GM18526 (cell line): ENCODE data around the gene TBC1D24.

Experiments used
- POLR2A ChIP-seq: IDR thresholded peaks from 3 replicates; pipeline ENCODE4 v1.6.1; 2011; ENCODE audit not compliant: insufficient read length; ENCODE audit errors: extremely low read depth

The TBC1D24 gene

DNA sequence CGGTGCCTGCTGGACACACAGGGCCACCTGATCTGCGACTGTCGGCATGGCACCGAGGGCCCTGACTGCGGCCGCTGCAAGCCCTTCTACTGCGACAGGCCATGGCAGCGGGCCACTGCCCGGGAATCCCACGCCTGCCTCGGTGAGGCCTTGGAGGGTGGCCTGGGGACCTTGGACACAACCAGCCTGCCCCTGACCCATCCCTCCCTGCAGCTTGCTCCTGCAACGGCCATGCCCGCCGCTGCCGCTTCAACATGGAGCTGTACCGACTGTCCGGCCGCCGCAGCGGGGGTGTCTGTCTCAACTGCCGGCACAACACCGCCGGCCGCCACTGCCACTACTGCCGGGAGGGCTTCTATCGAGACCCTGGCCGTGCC, 2.5 kb upstream of the TBC1D24 start:
- TF ChIP-seq POLR2A: no peak

DNA sequence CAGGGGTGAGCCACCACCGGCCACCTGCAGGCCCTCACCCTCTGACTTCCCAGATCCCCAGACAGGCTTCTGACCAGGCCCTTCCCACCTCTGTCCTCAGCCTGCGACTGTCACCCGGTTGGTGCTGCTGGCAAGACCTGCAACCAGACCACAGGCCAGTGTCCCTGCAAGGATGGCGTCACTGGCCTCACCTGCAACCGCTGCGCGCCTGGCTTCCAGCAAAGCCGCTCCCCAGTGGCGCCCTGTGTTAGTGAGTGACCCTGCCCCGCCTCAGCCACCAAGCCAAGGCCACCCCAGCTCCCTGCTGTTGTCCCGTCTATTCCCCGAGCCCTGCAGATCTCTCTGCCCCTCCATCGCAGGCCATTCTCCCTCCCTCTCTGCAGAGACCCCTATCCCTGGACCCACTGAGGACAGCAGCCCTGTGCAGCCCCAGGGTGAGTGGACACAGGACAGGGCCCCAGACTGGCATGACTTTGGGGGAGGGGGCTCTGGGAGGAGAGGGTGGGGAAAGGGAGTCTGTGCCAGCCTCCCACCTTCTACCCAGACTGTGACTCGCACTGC, 2.0 kb upstream of the TBC1D24 start:
- no peak for TF ChIP-seq POLR2A

DNA sequence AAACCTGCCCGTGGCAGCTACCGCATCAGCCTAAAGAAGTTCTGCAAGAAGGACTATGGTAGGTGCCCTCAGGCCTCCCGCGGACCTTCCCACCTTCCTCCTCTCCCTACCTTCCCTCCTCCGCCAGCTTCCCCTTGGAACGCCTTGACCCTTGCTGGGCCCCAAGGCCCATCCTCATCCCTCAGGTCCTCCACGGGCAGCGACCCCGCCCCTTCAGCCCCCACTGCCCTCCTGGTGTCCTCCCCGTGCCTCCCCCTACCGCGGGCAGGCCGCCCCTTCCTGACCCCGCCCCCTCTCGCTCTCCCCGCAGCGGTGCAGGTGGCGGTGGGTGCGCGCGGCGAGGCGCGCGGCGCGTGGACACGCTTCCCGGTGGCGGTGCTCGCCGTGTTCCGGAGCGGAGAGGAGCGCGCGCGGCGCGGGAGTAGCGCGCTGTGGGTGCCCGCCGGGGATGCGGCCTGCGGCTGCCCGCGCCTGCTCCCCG, 1.4 kb upstream of the TBC1D24 start:
- no peak for TF ChIP-seq POLR2A

DNA sequence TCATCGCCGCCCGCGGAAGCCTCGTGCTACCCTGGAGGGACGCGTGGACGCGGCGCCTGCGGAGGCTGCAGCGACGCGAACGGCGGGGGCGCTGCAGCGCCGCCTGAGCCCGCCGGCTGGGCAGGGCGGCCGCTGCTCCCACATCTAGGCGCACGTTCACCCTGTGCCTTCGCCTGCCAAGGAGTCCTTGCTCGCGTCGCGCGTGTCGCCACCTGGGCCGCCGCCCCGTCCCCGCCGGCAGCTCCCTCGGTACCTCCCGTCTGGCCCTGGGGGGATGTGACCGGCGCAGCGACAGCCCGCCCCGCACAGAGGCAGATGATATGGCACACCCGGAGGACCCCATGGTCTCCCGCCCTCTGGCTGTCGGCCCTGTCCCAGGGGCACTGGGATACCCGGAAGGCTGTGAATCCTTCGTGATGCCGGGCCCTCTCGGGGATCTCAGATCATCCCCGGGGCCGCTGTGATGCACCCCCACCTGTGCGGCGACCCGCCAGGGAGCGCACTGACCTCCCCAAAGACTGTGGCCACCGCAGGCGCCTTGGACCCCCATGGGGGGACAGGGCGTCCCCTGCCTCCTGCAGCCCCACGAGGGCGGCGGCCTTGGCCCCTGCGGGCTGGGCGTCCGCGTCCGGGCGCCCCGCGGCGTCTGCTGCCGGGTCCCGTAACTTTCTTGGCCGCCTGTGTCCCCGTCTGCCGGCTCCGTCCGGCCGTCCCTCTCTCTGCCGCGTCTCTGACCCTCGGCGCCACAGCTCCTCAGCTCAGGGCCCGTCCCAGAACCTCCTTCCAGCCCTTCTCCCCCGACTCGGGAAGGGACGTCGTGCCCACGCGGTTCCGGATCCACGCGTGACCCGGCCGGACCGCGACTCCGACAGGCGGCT, 689 bp upstream of the TBC1D24 start:
- TF ChIP-seq POLR2A: peak; percentile 40

DNA sequence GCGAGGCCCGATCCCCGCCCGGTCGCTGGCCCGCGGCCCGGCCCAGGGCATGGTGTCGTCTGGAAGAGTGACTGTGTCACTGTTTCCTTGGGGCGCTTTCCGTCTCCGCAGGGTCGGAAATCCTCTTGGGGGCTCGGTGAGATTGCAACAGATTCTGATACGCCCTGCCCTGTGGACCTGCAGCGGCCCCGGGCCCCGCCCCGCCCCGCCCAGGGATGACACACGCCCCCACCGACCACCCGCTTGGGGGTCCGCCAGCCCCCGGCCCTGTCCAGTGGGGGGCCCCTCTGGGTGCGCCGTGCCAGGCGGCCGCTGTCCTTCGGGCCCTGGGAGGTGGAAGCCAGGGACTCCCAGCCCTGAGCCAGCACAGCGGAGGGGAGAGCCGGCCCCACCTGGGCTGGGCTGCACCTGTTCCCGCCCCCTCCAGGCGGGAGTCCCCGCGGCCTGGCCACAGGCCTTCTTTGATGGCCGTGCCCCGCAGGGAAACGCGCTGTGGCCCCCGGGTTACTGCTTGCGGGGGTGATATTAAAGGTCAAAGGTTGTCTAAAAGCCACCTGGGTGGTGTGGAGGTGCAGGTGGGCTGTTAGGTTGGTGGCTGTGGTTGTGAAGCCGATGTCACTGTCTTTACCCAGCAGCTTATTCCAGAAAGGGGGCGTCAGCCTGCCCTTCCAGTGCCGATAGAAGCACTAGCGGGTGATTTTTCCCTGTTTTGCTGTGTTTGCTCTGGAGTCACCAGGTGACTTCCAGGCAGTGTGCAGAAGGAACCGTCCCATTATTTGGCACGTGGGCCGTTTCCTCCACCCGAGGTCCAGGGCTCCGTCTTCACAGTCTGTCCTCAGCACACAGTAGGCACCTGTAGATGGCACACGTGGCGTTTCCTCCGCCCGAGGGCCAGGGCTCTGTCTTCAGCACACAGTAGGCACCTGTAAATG, 752 bp downstream of the TBC1D24 start:
- no peak for TF ChIP-seq POLR2A

DNA sequence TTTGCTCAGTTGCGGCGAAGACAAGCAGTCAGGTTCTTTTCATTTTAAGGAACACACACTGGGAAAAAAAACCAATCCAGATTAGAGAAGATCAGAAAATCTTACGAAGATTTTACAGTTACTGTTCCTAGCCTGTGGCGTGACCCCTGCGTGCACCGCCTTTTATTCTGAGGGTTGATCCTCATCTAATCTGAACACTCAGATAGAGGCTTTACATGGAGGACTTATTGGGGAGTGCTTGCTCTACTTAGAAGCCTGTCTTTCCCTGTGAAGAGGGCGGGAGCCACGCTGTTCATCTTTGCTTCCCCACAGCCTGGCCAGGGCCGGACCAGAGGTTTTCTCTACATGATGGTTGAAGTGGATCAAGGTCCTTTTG, 1.4 kb downstream of the TBC1D24 start:
- no peak for TF ChIP-seq POLR2A

DNA sequence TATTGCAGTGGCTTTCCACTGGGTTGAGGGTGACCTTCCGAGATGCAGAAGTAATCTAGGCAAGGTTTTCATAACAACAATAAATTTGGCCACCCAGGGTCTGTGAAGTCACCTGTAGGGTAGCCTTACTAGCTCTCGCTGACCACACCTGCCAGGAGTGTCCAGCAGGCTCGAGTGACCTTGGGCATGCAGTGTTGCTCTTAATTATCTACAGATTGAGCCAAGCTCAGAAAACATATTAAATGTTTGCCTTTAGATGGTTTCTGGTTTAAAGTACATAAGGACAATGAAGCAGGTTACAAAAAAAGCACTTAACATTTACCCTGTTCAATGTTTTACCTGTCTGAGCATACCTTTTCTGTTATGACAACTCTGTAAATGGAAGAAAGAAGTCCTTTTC, 1.8 kb downstream of the TBC1D24 start:
- no peak for TF ChIP-seq POLR2A

DNA sequence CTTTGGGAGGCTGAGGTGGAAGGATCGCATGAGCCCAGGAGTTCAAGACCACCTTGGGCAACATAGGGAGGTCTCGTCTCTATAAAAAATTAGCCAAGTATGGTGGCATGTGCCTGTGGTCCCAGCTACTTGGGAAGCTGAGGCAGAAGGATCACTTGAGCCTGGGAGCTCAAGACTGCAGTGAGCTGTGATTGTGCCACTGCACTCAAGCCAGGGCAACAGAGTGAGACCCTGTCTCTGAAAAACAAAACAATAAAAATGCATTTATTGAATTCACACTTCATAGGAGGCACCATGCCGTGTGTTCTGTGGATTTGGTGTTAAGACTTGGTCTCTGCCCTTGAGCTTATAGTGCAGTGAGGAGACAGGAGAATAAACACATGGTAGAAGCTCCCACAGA, 2.4 kb downstream of the TBC1D24 start:
- TF ChIP-seq POLR2A: no peak

DNA sequence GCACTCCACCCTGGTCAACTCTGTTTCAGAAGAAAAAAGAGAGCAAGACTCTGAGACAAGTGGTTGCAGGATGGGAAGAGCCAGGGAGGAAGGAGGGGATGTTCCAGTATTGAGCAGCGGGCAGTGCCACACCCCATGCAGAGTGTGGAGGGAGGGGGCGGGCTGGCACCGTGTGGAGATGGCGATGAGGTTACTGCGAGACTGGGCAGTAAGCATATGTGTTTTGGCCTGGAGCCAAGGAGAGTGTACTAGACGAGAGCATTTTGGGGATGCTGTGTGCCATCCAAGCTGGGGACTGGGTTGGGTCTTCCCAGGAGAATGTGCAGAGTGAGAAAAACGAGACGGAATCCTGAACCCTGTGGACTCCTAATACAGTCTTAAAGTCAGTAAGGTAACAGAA, 3.4 kb downstream of the TBC1D24 start:
- no peak for TF ChIP-seq POLR2A

DNA sequence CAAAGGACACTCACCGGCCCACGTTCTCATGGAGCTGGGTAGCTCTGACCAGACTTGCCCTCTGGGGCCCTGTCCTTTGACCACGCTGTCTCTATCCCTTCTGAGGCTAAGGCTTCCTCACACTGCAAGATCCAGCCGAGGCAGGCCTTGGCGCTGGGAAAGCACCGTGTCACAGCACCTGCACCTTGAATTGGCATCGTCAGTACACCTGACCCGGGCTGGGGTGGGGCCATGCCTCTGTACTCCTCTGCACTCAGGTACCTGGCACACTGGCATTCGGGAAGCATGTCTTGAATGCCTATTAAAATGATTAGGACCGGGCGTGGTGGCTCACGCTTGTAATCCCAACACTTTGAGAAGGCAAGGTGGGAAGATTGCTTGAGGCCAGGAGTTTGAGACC, 6.0 kb downstream of the TBC1D24 start:
- TF ChIP-seq POLR2A: no peak

DNA sequence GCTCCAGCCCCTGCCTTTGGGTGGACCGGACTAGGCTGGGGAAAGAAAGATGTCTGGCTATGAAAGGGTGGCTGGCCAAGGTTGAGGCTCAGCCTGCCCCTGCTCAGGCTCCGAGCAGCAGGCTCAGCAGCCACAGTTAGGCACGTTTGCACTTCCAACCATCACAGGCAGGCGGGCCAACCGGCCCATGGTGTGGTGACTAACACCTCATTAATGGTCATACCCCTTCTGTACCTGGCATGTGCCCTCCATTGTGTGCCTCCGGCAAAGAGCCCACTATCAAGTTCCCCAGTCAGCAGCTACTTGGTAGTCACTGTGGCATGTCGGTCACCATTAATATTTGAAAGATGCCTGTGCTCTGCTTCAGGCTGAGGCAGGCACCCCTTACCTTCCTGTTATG, 6.7 kb downstream of the TBC1D24 start:
- TF ChIP-seq POLR2A: no peak

DNA sequence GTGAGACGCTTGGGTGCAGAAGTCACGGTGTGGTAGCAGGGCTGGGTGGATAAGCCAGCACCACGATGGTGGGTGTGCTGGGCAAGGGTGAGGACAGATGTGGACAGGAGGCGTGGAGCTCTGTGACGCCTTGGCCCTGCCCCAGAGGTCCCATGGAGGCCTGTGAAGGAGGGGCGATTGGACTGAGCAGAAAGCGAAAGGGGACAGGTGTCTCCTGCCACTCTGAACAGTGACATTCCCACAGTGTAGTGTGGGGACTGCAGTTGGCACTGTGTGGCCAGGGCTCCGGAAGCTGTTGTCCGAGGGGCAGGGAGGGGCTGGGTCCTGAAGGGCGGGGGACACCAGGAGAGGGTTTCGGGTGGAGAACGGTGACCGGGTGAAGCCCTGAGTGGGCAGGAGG, 7.3 kb downstream of the TBC1D24 start:
- no peak for TF ChIP-seq POLR2A

DNA sequence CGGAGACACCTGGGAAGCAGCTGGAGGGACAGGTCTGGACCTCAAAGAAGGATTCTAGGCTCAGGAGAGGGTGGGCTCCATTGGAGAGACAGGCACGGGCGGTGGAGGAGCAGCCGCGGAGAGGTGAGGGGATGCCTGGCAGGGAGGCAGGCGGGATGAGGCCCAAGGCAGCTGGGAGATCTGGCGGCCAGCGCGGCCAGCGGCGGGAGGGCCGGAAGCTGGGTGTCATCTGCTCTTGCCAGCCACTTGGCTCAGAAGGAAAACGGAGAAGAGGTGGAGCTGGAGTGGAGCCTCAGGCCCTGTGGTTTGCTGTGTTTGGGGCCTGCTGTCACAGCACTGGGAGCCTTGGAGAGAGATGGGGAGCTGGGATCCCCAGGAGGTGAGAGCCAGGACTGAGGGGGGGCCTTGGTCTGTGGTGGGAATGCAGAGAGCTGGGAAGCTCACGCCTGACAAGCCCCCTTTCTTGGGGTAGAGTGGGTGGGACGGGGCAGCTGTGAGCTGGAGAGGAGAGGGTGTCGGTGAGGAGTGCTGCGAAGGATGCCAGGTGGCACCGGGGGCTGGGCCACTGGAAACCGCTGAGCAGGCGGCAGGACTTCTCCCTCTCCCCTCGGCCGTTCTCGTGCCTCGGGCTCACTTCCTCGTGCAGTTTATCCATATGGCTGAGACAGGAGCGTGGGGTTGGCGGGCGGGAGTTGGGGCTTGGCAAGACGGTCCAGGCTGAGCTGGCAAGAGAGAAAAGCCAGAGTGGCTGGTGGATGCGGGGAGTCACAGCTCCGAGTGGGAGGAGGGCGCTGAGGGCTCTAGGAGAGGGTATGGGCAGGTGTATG, 8.0 kb downstream of the TBC1D24 start:
- no peak for TF ChIP-seq POLR2A

DNA sequence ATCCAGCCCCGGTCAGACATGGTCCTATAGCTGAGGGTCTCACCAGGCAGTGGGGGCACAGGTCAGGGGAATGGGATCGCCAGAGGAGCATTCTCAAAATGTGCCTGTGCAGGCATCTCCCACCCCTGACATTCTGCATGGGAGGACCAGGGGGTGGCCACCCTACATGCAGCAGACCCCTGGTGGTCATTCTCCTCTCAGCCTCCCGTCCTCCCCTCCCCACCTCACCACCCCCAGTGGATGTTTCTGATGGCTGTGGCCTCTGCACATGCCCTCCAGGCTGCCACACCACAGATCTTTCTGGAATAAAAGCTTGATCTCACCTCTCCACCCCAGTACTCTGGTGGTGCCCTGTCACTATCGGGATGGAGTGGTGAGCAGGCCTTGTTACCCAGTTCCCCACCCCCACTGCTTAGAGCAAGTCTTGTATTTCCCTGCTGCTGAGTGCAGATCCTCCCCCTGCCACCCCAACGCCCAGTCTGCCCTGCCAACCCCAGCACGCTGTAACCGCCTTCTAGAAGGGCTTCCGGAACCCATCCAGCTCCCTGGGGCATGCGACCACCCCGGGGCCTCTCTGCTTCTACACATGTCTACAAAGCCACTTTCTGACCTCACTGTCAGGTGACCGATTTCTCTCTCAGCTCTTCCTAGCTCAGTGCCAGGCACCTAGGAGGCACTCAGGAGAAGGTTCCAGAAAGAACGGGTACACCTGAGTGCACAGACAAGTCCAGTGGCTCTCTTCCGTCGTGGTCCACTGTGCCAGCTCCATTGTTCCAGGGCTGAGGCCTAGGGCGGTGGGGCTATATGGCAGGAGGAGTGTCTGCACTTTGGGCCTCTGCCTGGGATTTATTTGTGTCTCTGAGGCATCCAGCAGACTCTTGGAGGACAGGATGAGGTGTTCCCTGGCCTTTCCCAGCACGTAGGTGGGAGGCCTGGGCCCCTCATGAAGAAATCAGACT, 9.3 kb downstream of the TBC1D24 start:
- TF ChIP-seq POLR2A: no peak
